B cell (primary cell): ENCODE data around the gene TENT4A.

ENCODE experiments used
- CTCF ChIP-seq: fragments of 200-600 bp; IDR thresholded peaks from one replicate; pipeline ENCODE4 v1.8.0; 2022; ENCODE audit warnings: antibody characterized with exemption, mild to moderate bottlenecking
- EZH2 ChIP-seq: IDR thresholded peaks from 2 replicates; pipeline ENCODE4 v1.6.1; 2012; ENCODE audit warnings: borderline replicate concordance, low read depth, mild to moderate bottlenecking, moderate library complexity, low read length; ENCODE audit not compliant: insufficient read depth, poor library complexity, severe bottlenecking

- TF ChIP-seq CTCF (no peak), EZH2 (no peak)
Measured at GRCh38 chr5:6705959-6706358, 7.3 kb upstream of the TENT4A start.
